Caco-2 (cell line): ENCODE data around the gene TSFM. TPM values are rescaled to one million over a fixed set of nuclear protein-coding genes. Genes with fewer than 3 reads are reported as not detected.
A peak's percentile ranks its signal among the peaks of the same experiment; 100 is the strongest.

Experiments
- BruUV-seq: library from RNA; stranded (reverse); fragments of 400-500 nt; replicated peaks from 2 replicates; lab custom pipeline; 2021; lab: Mats Ljungman, UMichigan
- CTCF ChIA-PET: fragments of 300-600 bp; sonication (Branson Sonifier 250); formaldehyde crosslinking; loops from one replicate; lab custom pipeline; 2022; ENCODE audit warnings: antibody characterized with exemption; lab: Charles Lee
- POLR2A ChIA-PET: fragments of 300-600 bp; sonication (Branson Sonifier 250); formaldehyde crosslinking; loops from one replicate; lab custom pipeline; 2022; ENCODE audit warnings: antibody characterized with exemption; lab: Charles Lee
- DNase-seq, 2 experiments: peaks; one replicate each; pipeline versions ENCODE4 v3.0.0 to v3.0.0-alpha.2; 2020 to 2022
- H3K27me3 ChIP-seq: replicated peaks from 2 replicates; pipeline ENCODE4 v1.6.0; 2011; ENCODE audit warnings: low read length; ENCODE audit not compliant: control insufficient read depth, insufficient read depth
- H3K36me3 ChIP-seq: 2 replicates; pipeline ENCODE4 v1.5.1; 2011; ENCODE audit warnings: low read length; ENCODE audit not compliant: control insufficient read depth, insufficient read depth
- H3K4me1 ChIP-seq: fragments of 250-450 bp; sonication (Bioruptor Pico); 2 replicates; pipeline ENCODE4 v1.5.1; 2020; ENCODE audit warnings: mild to moderate bottlenecking
- H3K4me3 ChIP-seq: 2 replicates; pipeline ENCODE4 v1.5.1; 2011; ENCODE audit warnings: low read depth, mild to moderate bottlenecking, control low read depth, low read length
- H3K9me3 ChIP-seq: fragments of 250-450 bp; sonication (Bioruptor Pico); 2 replicates; pipeline ENCODE4 v1.5.1; 2020; ENCODE audit warnings: mild to moderate bottlenecking, moderate library complexity
- H3K27ac Mint-ChIP-seq: one replicate; pipeline ENCODE4 v1.8.0; 2022; ENCODE audit warnings: mixed read lengths; ENCODE audit not compliant: unreplicated experiment
- H3K27me3 Mint-ChIP-seq: one replicate; pipeline ENCODE4 v1.8.0; 2022; ENCODE audit warnings: mixed read lengths; ENCODE audit not compliant: insufficient read depth, unreplicated experiment
- H3K36me3 Mint-ChIP-seq: one replicate; pipeline ENCODE4 v1.8.0; 2022; ENCODE audit warnings: mild to moderate bottlenecking, mixed read lengths; ENCODE audit not compliant: insufficient read depth, unreplicated experiment
- H3K4me1 Mint-ChIP-seq: one replicate; pipeline ENCODE4 v1.8.0; 2022; ENCODE audit warnings: low read depth, mixed read lengths; ENCODE audit not compliant: unreplicated experiment
- H3K4me3 Mint-ChIP-seq: one replicate; pipeline ENCODE4 v1.8.0; 2022; ENCODE audit warnings: mild to moderate bottlenecking, moderate library complexity, mixed read lengths; ENCODE audit not compliant: unreplicated experiment
- H3K9me3 Mint-ChIP-seq: one replicate; pipeline ENCODE4 v1.8.0; 2022; ENCODE audit warnings: mixed read lengths; ENCODE audit not compliant: unreplicated experiment
- intact Hi-C: fragments of 100-400 bp; cut with micrococcal nuclease; formaldehyde crosslinking; loops from one replicate; pipeline ENCODE4 v1.10.0; 2022; ENCODE audit not compliant: unreplicated experiment
- total RNA-seq: library from RNA; stranded (reverse); gene quantifications from 2 replicates; pipeline ENCODE4 v1.2.3, GENCODE V29; 2022
- TF ChIP-seq, protein P1 (sequence below), 2 experiments: fragments of 200-600 bp in 1 of 2; IDR thresholded peaks; 1 replicate in 1 of 2; 2 replicates in 1 of 2; pipeline versions ENCODE4 v1.5.1 to v1.8.0; 2011 to 2022; ENCODE audit warnings: antibody characterized with exemption in 1 of 2, control low read depth in 1 of 2, inconsistent platforms in 1 of 2, low read depth in 1 of 2, low read length in 1 of 2, mild to moderate bottlenecking in 1 of 2, moderate library complexity in 1 of 2; ENCODE audit not compliant: insufficient read depth in 1 of 2, severe bottlenecking in 1 of 2, unreplicated experiment in 1 of 2

TSFM gene
- total RNA-seq, 1 experiment from 2014 or later: 57.5 TPM

DNA sequence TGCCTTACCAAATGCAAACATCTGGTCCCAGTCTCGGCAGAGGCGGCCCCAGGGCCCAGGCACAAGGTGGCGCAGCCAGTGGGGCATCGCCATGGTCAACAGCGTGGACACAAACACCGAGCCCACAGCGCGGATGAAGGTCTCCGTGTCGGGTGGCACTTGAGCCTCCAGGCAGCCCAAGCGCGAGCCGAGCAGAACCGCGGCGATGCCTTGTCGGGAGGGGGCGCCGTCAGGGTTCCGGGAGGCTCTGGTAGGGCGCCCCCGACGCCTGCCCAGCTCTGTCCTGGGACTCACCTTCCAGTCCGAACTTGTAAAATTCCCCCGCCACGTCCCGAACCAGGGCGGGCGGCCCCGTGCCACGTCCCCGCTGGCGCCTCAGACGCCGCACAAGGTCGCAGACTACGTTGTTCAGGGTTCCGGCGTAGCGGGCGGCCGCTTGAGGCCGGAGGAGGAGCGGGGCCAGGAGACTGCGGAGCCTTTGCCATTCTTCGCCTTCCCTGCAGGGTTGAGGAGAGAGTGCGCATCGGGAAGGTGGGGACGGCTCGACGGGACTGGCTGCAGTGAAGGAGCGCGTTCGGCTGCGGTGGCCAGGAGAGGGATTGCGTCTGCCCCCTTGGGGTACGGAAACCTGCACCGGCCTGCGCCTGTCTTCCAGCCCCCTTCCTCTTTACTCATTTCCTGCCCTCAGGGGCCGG, 17.4 kb upstream of the TSFM start:
- Mint-ChIP-seq H3K27ac (peak overlapping the region; percentile 20), H3K27me3 (no peaks in the 10 kb centered on the region), H3K4me3 (peak overlapping the region; percentile 90), H3K9me3 (no peaks in the 10 kb centered on the region), H3K4me1 (peaks cover 8% of the 10 kb centered on the region), H3K36me3 (peaks cover 9% of the 10 kb centered on the region)
- Histone ChIP-seq H3K9me3 (no peaks in the 10 kb centered on the region), H3K27me3 (no peaks in the 10 kb centered on the region), H3K4me1 (0 out of 2 replicates have a peak, but pooled peaks cover 9% of the 10 kb centered on the region), H3K36me3 (no peaks in the 10 kb centered on the region), H3K4me3 (peak overlapping the region; percentile 57)
- ChIA-PET POLR2A (interaction anchor here (1.0 kb wide), 1 partner anchor 8 kb away, joined by 3 read pairs; no protein-coding TSS in a partner anchor), CTCF (interaction anchor here (0.5 to 1.0 kb wide), 2 partner anchors 9 to 182 kb away, joined by 3 to 8 read pairs; no protein-coding TSS in a partner anchor)
- intact Hi-C loops: no loop called here
- TSS peak; percentile 58 for BruUV-seq
- DNase-seq: peak; percentile 63 to 71
- TF ChIP-seq, protein P1, sequence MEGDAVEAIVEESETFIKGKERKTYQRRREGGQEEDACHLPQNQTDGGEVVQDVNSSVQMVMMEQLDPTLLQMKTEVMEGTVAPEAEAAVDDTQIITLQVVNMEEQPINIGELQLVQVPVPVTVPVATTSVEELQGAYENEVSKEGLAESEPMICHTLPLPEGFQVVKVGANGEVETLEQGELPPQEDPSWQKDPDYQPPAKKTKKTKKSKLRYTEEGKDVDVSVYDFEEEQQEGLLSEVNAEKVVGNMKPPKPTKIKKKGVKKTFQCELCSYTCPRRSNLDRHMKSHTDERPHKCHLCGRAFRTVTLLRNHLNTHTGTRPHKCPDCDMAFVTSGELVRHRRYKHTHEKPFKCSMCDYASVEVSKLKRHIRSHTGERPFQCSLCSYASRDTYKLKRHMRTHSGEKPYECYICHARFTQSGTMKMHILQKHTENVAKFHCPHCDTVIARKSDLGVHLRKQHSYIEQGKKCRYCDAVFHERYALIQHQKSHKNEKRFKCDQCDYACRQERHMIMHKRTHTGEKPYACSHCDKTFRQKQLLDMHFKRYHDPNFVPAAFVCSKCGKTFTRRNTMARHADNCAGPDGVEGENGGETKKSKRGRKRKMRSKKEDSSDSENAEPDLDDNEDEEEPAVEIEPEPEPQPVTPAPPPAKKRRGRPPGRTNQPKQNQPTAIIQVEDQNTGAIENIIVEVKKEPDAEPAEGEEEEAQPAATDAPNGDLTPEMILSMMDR (IDR thresholded peaks at IDR 0.05; ENCODE audit: insufficient read depth in 1 of 2, low read depth in 1 of 2, low read length in 1 of 2, severe bottlenecking in 1 of 2, unreplicated experiment in 1 of 2): peak; percentile 26 to 58

- BruUV-seq: no TSS peak
- peaks cover 12% of the 10 kb centered on the region; the same call in 1 of the 2 replicates for H3K4me1 ChIP-seq
- Mint-ChIP-seq H3K4me1 (peaks cover 14% of the 10 kb centered on the region), H3K9me3 (no peaks in the 10 kb centered on the region), H3K27me3 (no peaks in the 10 kb centered on the region), H3K36me3 (peaks cover 14% of the 10 kb centered on the region), H3K27ac (peak overlapping the region; percentile 54), H3K4me3 (peak overlapping the region; percentile 90)
- CTCF ChIA-PET: interaction anchor here (1.0 to 1.6 kb wide), 2 partner anchors 9 to 10 kb away, joined by 8 read pairs; no protein-coding TSS in a partner anchor
- TF ChIP-seq, protein P1 (IDR thresholded peaks at IDR 0.05; ENCODE audit: insufficient read depth in 1 of 2, low read depth in 1 of 2, low read length in 1 of 2, severe bottlenecking in 1 of 2, unreplicated experiment in 1 of 2): no peak
- peaks cover 3% of the 10 kb centered on the region for H3K36me3 ChIP-seq
- H3K9me3 ChIP-seq: no peaks in the 10 kb centered on the region
- DNase-seq: peak in 1 of 2 experiments; percentile 24
- peak overlapping the region; percentile 57 for H3K4me3 ChIP-seq
- POLR2A ChIA-PET: interaction anchor here (0.6 to 1.0 kb wide), 2 partner anchors 9 to 10 kb away, joined by 3 read pairs; no protein-coding TSS in a partner anchor
- H3K27me3 ChIP-seq: no peaks in the 10 kb centered on the region
- intact Hi-C loops: loop anchor here (2.0 kb wide), 1 partner anchor 13 kb away; the partner anchor contains the start of gene CDK4
Measured at GRCh38 chr12:57765698-57766463, 16.7 kb upstream of the TSFM start.
